ENCODE data around the gene PRR36.

PRR36 gene

DNA sequence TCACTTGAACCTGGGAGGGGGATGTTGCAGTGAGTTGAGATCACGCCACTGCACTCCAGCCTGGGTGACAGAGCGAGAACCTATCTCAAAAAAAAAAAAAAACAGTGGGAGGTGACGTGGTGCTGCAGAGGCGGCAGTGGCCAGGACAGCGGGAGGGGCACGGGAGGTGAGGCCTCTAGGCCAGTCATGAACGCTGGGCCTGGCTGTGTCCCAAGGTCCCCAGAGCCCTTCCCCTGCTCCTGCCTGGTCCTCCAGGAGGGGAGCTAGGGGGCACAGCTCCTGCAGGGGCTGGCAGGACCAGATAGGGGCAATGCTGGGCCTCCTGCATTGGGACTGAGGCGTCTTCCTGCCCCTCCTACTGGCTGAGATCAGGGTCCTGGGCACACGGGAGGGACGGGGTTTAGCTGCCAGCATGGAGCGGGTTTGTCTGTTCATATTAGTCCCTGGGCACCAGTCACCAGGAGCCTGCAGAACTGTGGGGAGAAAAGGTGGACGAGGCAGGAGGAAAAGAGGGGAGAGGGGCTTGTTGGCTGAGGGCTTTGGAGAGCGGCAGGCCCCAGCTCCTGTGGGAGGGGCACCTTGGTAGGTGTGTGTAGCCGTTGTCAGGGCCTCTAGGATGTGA is 34.0 kb upstream of the PRR36 start:
- no peak for DNase-seq (ENCODE audit: low read depth)
- in situ Hi-C loops (cut with HindIII; ENCODE audit: low sequenced_read_pairs) = no loop called here
- H3K4me3 ChIP-seq (ENCODE audit: low read depth, low read length) = no peak overlapping the region
- TF ChIP-seq, protein P1, sequence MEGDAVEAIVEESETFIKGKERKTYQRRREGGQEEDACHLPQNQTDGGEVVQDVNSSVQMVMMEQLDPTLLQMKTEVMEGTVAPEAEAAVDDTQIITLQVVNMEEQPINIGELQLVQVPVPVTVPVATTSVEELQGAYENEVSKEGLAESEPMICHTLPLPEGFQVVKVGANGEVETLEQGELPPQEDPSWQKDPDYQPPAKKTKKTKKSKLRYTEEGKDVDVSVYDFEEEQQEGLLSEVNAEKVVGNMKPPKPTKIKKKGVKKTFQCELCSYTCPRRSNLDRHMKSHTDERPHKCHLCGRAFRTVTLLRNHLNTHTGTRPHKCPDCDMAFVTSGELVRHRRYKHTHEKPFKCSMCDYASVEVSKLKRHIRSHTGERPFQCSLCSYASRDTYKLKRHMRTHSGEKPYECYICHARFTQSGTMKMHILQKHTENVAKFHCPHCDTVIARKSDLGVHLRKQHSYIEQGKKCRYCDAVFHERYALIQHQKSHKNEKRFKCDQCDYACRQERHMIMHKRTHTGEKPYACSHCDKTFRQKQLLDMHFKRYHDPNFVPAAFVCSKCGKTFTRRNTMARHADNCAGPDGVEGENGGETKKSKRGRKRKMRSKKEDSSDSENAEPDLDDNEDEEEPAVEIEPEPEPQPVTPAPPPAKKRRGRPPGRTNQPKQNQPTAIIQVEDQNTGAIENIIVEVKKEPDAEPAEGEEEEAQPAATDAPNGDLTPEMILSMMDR (IDR thresholded peaks at IDR 0.05; ENCODE audit: low read depth, low read length, missing control alignments) = no peak

GRCh38 chr19:7907544-7907943 is 33.4 kb upstream of the PRR36 start:
- DNase-seq (ENCODE audit: low read depth) = no peak
- TF ChIP-seq, protein P1 (IDR thresholded peaks at IDR 0.05; ENCODE audit: low read depth, low read length, missing control alignments) = no peak
- in situ Hi-C loops (cut with HindIII; ENCODE audit: low sequenced_read_pairs) = no loop called here
- H3K4me3 ChIP-seq (ENCODE audit: low read depth, low read length) = no peak overlapping the region

- in situ Hi-C loops (cut with HindIII; ENCODE audit: low sequenced_read_pairs) = no loop called here
- TF ChIP-seq, protein P1 (IDR thresholded peaks at IDR 0.05; ENCODE audit: low read depth, low read length, missing control alignments) = no peak
- DNase-seq (ENCODE audit: low read depth) = no peak
- H3K4me3 ChIP-seq (ENCODE audit: low read depth, low read length) = no peak overlapping the region
These were observed 32.9 kb upstream of the PRR36 start for GRCh38 chr19:7907122-7907521.

GRCh38 chr19:7905859-7906258 is 31.7 kb upstream of the PRR36 start:
- TF ChIP-seq, protein P1 (IDR thresholded peaks at IDR 0.05; ENCODE audit: low read depth, low read length, missing control alignments) = no peak
- in situ Hi-C loops (cut with HindIII; ENCODE audit: low sequenced_read_pairs) = no loop called here
- DNase-seq (ENCODE audit: low read depth) = no peak
- no peak overlapping the region for H3K4me3 ChIP-seq (ENCODE audit: low read depth, low read length)

DNA sequence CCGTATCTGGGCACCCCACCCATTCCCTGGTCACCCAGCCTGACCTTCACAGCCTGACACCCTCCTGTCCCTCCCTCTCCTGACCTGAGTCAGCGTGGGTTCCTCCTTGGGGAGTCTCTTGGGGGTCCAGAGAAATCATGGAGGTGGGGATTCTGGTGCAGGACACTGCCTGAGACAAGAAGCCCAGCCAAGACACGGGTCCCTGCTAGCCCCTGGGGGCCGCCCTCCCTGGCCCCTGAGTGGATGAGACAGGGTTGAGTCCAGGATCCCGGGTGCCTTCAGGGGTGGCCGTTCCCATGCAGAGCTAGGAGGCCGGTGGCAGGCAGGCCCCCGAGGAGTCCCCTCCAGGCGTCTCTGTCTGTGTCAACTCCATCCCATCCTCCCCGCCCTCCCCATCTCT is 31.1 kb upstream of the PRR36 start:
- DNase-seq (ENCODE audit: low read depth) = no peak
- H3K4me3 ChIP-seq (ENCODE audit: low read depth, low read length) = peak overlapping the region; percentile 86
- TF ChIP-seq, protein P1 (IDR thresholded peaks at IDR 0.05; ENCODE audit: low read depth, low read length, missing control alignments) = no peak
- in situ Hi-C loops (cut with HindIII; ENCODE audit: low sequenced_read_pairs) = no loop called here

- H3K4me3 ChIP-seq (ENCODE audit: low read depth, low read length) = peak overlapping the region; percentile 86
- in situ Hi-C loops (cut with HindIII; ENCODE audit: low sequenced_read_pairs) = no loop called here
- DNase-seq (ENCODE audit: low read depth) = no peak
- TF ChIP-seq, protein P1 (IDR thresholded peaks at IDR 0.05; ENCODE audit: low read depth, low read length, missing control alignments) = no peak
These were observed 30.2 kb upstream of the PRR36 start for GRCh38 chr19:7904074-7905020.
